H1 (cell line): Measurements from ENCODE around the gene GATAD2B.

Experiments used
- BRCA1 ChIP-seq: IDR thresholded peaks from 2 replicates; pipeline ENCODE4 v1.6.1; 2012; ENCODE audit warnings: low read depth, low read length, improper control_type of control experiment
- CEBPB ChIP-seq: IDR thresholded peaks from 2 replicates; pipeline ENCODE4 v1.6.1; 2012; ENCODE audit warnings: low read depth, low read length
- CTCF ChIP-seq, 3 experiments: IDR thresholded peaks; 1 replicate in 2 of 3; 2 replicates in 1 of 3; pipeline versions ENCODE4 v1.5.1 to v1.6.1; 2011; ENCODE audit warnings: low read length in 3 of 3, mild to moderate bottlenecking in 3 of 3, inconsistent platforms in 2 of 3, low read depth in 1 of 3, moderate library complexity in 1 of 3; ENCODE audit not compliant: insufficient read depth in 1 of 3; ENCODE audit errors: control extremely low read depth in 1 of 3
- EP300 ChIP-seq, 2 experiments: IDR thresholded peaks; 1 replicate in 1 of 2; 2 replicates in 1 of 2; pipeline ENCODE4 v1.6.1; 2011 to 2012; ENCODE audit warnings: low read depth in 2 of 2, low read length in 2 of 2, mild to moderate bottlenecking in 2 of 2, borderline replicate concordance in 1 of 2, inconsistent platforms in 1 of 2, moderate library complexity in 1 of 2
- EZH2 ChIP-seq: fragments of 200-600 bp; sonication (generic); IDR thresholded peaks from 2 replicates; pipeline ENCODE4 v1.7.1; 2012; ENCODE audit warnings: low read depth, mild to moderate bottlenecking, moderate library complexity, low read length, inconsistent platforms; ENCODE audit not compliant: severe bottlenecking
- SIN3A ChIP-seq, 2 experiments: IDR thresholded peaks in 1 of 2; conservative IDR thresholded peaks in 1 of 2; 2 replicates each; pipeline ENCODE4 v1.6.1; 2011 to 2012; ENCODE audit warnings: low read length in 2 of 2, improper control_type of control experiment in 1 of 2, low read depth in 1 of 2, mild to moderate bottlenecking in 1 of 2
- SP1 ChIP-seq: IDR thresholded peaks from 2 replicates; pipeline ENCODE4 v1.6.1; 2011; ENCODE audit warnings: low read depth, low read length
- TCF12 ChIP-seq: IDR thresholded peaks from 2 replicates; pipeline ENCODE4 v1.6.1; 2011; ENCODE audit warnings: low read depth, mild to moderate bottlenecking, low read length
- YY1 ChIP-seq: IDR thresholded peaks from 2 replicates; pipeline ENCODE4 v1.6.1; 2011; ENCODE audit warnings: low read depth, mild to moderate bottlenecking, low read length

- TF ChIP-seq CTCF (IDR thresholded peaks at IDR 0.05; ENCODE audit: control extremely low read depth in 1 of 3, insufficient read depth in 1 of 3, low read depth in 1 of 3, low read length in 3 of 3) (no peak), TCF12 (no peak), BRCA1 (no peak), CEBPB (no peak), EZH2 (no peak), SP1 (no peak), EP300 (IDR thresholded peaks at IDR 0.05; ENCODE audit: borderline replicate concordance in 1 of 2, low read depth in 2 of 2, low read length in 2 of 2) (no peak), SIN3A (conservative IDR thresholded peaks at IDR 0.05 in 1 of 2, IDR thresholded peaks at IDR 0.05 in 1 of 2; ENCODE audit: low read depth in 1 of 2, low read length in 2 of 2) (no peak; a peak in 1 of 4 replicates), YY1 (no peak)
These were observed 147.9 kb downstream of the GATAD2B start, which contains the start of gene SLC27A3 for GRCh38 chr1:153774780-153775457.
